ENCODE results near the gene MAP3K19.
"Not testable (repeated sequence)": the region's sequence is repeated elsewhere in the genome, so short reads cannot be mapped to it uniquely, and the experiment has no call there.

The MAP3K19 gene, protein sequence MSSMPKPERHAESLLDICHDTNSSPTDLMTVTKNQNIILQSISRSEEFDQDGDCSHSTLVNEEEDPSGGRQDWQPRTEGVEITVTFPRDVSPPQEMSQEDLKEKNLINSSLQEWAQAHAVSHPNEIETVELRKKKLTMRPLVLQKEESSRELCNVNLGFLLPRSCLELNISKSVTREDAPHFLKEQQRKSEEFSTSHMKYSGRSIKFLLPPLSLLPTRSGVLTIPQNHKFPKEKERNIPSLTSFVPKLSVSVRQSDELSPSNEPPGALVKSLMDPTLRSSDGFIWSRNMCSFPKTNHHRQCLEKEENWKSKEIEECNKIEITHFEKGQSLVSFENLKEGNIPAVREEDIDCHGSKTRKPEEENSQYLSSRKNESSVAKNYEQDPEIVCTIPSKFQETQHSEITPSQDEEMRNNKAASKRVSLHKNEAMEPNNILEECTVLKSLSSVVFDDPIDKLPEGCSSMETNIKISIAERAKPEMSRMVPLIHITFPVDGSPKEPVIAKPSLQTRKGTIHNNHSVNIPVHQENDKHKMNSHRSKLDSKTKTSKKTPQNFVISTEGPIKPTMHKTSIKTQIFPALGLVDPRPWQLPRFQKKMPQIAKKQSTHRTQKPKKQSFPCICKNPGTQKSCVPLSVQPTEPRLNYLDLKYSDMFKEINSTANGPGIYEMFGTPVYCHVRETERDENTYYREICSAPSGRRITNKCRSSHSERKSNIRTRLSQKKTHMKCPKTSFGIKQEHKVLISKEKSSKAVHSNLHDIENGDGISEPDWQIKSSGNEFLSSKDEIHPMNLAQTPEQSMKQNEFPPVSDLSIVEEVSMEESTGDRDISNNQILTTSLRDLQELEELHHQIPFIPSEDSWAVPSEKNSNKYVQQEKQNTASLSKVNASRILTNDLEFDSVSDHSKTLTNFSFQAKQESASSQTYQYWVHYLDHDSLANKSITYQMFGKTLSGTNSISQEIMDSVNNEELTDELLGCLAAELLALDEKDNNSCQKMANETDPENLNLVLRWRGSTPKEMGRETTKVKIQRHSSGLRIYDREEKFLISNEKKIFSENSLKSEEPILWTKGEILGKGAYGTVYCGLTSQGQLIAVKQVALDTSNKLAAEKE (N-terminal part only)

DNA sequence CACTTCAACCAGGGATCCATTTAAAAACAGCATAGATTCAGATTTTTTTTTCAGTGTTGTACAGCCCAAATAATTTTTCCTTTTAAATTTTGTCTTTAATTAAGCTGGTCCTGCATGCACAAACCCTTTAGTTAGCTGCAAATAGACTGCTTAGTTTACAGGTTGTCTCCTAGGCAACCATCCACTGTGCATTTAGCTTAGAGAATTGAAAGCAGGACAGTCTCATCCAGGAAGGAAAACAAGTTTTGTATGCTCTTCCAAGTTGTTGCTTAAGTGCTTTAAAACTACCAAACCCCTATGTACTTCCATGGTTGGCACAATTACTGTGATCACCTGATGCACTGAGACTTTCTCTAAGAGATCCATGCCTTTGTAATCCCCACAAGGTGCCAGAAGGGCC is at the start of gene MAP3K19:
TSS of gene MAP3K19 (minus strand) at position 148 of the 400 bp plus-strand sequence. CDS start 22,800 bp downstream, outside the sequence.
- no peaks in the 10 kb centered on the region for H3K9me3 ChIP-seq (ENCODE audit: low read length)
- H3K9ac ChIP-seq (ENCODE audit: low read length): no peak within 1 kb of the TSS
- H3K4me3 ChIP-seq (ENCODE audit: low read depth in 1 of 2, low read length in 2 of 2): no peak within 1 kb of the TSS
- H3K27ac ChIP-seq (ENCODE audit: low read depth, low read length): no peak within 1 kb of the TSS
- H3K27me3 ChIP-seq (ENCODE audit: control insufficient read depth in 1 of 2, insufficient read depth in 2 of 2, low read length in 2 of 2): no peaks in the 10 kb centered on the region
- no peaks in the 10 kb centered on the region for H3K4me1 ChIP-seq (ENCODE audit: insufficient read depth, low read length)
- no peaks in the 10 kb centered on the region for H3K36me3 ChIP-seq (ENCODE audit: insufficient read depth, low read length)

DNA sequence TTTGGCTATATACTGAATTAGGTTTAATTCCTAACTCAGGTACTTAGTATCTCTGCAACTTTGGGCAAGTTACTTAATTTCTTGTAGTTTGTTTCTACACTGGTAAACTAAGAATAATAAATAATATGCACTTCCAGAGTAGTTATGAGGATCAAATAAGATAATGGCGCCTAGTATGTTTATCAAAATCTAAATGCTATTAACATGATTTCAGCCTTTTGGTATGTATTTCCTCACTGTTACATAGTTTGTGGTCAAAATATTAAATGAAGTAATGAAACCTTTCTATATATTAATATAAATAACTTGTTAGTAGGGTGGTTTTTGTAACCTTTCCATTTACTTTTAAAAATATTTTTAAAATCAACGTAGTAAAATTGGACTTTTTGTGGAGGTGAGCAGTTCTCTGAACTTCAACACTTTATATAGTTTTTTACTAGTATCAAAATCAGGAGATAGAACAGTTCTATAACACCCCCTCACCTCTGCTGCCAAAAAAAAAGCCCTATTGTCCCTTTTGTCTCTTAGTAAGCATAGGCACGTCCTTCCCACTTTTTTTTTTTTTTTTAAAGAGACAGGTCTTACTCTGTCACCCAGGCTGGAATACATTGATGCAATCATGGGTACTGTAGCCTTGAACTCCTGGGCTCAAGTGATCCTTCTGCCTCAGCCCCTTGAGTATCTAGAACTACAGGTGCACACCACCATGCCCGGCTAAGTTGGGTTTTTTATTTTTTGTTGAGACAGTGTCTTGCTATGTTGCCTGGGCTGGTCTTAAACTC is 49.6 kb upstream of the MAP3K19 start:
- H3K27ac ChIP-seq (ENCODE audit: low read depth, low read length): no peak overlapping the region
- no peak overlapping the region for H3K4me3 ChIP-seq (ENCODE audit: low read depth in 1 of 2, low read length in 2 of 2)
- peaks cover 16% of the 10 kb centered on the region for H3K36me3 ChIP-seq (ENCODE audit: insufficient read depth, low read length)
- no peaks in the 10 kb centered on the region for H3K9me3 ChIP-seq (ENCODE audit: low read length)
- no peak overlapping the region for H3K9ac ChIP-seq (ENCODE audit: low read length)
- H3K27me3 ChIP-seq (ENCODE audit: control insufficient read depth in 1 of 2, insufficient read depth in 2 of 2, low read length in 2 of 2): no peaks in the 10 kb centered on the region
- peaks cover 9% of the 10 kb centered on the region for H3K4me1 ChIP-seq (ENCODE audit: insufficient read depth, low read length)

DNA sequence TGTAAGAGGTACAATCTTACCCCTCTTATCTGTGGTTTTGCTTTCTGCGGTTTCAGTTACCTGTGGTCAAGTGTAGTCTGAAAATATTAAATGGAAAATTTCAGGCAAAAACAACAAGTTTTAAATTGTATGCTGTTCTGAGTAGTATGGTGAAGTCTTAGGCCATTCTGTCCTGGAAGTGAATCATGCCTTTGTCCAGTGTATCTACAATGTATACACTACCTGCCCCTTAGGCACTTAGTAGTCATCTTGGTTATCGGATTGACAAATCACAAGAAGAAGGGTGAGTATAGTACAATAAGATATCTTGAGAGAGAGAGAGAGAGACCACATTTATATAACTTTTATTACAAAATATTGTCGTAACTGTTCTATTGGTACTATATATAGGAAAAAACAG is 48.3 kb upstream of the MAP3K19 start:
- no peak overlapping the region for H3K9ac ChIP-seq (ENCODE audit: low read length)
- peaks cover 9% of the 10 kb centered on the region for H3K4me1 ChIP-seq (ENCODE audit: insufficient read depth, low read length)
- H3K9me3 ChIP-seq (ENCODE audit: low read length): no peaks in the 10 kb centered on the region
- no peak overlapping the region for H3K27ac ChIP-seq (ENCODE audit: low read depth, low read length)
- peaks cover 16% of the 10 kb centered on the region for H3K36me3 ChIP-seq (ENCODE audit: insufficient read depth, low read length)
- H3K4me3 ChIP-seq (ENCODE audit: low read depth in 1 of 2, low read length in 2 of 2): no peak overlapping the region
- no peaks in the 10 kb centered on the region for H3K27me3 ChIP-seq (ENCODE audit: control insufficient read depth in 1 of 2, insufficient read depth in 2 of 2, low read length in 2 of 2)

DNA sequence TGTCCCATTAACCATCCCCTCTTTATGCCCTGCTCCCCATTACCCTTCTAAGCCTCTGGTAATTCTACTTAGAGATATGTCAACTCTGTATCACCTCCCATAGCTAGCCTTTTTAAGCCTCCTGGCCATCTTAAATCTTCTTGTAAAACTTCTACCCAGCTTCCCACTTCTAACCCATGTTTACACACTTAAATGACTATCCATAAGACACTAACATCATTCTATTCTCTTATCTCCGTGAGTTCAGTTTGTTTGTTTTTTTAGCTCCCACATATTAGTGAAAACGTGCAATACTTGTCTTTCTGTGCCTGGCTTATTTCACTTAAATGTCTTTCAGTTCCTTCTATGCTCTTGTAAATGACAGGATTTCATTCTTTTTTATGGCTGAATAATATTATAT is 47.3 kb upstream of the MAP3K19 start:
- no peaks in the 10 kb centered on the region for H3K9me3 ChIP-seq (ENCODE audit: low read length)

DNA sequence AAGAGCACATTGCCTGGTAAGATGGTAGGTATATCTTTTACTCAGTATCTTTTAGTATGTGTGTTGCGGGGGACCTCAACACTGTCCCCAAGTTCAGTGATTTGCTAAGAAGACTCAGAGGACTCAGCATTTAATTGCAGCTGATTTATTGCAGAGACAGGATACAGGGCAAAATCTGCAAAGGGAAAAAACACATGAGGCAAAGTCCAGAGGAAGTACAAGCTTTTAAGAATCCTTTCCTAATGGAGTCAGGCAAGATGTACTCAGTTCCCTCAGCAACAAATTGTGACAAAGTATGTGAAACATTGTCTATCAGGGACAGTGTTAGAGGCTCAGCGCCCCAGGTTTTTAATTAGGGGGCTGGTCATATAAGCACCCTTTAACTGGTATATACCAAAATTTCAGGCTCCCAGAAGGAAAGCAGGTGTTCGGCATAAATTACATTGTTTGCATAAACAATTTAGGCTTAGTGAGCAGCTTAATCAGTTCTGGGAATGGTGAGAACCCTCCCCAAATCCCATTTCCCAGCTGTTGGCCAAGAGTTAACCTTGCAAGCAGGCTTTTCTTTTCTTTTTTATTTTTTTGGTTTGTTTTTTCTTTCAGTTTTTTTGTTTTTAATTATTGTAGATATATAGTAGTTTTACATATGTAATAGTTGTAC is 46.6 kb upstream of the MAP3K19 start:
- Histone ChIP-seq H3K4me3 (ENCODE audit: low read depth in 1 of 2, low read length in 2 of 2) (no peak overlapping the region), H3K27ac (ENCODE audit: low read depth, low read length) (no peak overlapping the region), H3K9ac (ENCODE audit: low read length) (no peak overlapping the region), H3K36me3 (ENCODE audit: insufficient read depth, low read length) (peaks cover 16% of the 10 kb centered on the region), H3K9me3 (ENCODE audit: low read length) (no peaks in the 10 kb centered on the region), H3K4me1 (ENCODE audit: insufficient read depth, low read length) (no peaks in the 10 kb centered on the region), H3K27me3 (ENCODE audit: control insufficient read depth in 1 of 2, insufficient read depth in 2 of 2, low read length in 2 of 2) (no peaks in the 10 kb centered on the region)

More for the DNA sequence above, 47.3 kb upstream of the MAP3K19 start:
- Histone ChIP-seq H3K4me1 (ENCODE audit: insufficient read depth, low read length) (peaks cover 2% of the 10 kb centered on the region), H3K4me3 (ENCODE audit: low read depth in 1 of 2, low read length in 2 of 2) (no peak overlapping the region), H3K36me3 (ENCODE audit: insufficient read depth, low read length) (peaks cover 16% of the 10 kb centered on the region), H3K27ac (ENCODE audit: low read depth, low read length) (no peak overlapping the region), H3K9ac (ENCODE audit: low read length) (no peak overlapping the region), H3K27me3 (ENCODE audit: control insufficient read depth in 1 of 2, insufficient read depth in 2 of 2, low read length in 2 of 2) (no peaks in the 10 kb centered on the region)

DNA sequence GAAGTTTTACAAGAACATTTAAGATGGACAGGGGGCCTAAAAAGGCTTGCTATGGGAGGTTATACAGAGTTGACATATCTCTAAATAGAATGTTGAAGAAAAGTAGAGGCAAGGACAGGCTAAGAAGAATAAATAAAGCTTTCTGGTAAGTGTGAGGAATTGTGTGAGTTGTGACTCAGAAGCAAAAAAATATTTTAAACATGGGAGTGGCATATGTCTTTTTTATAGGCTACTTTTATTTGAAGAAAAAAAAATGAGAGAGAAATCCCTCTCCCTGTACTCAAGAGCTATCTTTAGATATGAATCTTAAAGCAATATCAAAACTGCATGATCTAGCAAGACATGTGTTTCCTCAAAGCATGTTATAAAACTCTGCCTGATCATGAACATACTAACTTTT is 45.9 kb upstream of the MAP3K19 start:
- Histone ChIP-seq H3K9me3 (ENCODE audit: low read length) (no peaks in the 10 kb centered on the region), H3K36me3 (ENCODE audit: insufficient read depth, low read length) (peaks cover 16% of the 10 kb centered on the region), H3K4me1 (ENCODE audit: insufficient read depth, low read length) (no peaks in the 10 kb centered on the region), H3K9ac (ENCODE audit: low read length) (no peak overlapping the region), H3K27me3 (ENCODE audit: control insufficient read depth in 1 of 2, insufficient read depth in 2 of 2, low read length in 2 of 2) (no peaks in the 10 kb centered on the region), H3K27ac (ENCODE audit: low read depth, low read length) (no peak overlapping the region), H3K4me3 (ENCODE audit: low read depth in 1 of 2, low read length in 2 of 2) (no peak overlapping the region)

DNA sequence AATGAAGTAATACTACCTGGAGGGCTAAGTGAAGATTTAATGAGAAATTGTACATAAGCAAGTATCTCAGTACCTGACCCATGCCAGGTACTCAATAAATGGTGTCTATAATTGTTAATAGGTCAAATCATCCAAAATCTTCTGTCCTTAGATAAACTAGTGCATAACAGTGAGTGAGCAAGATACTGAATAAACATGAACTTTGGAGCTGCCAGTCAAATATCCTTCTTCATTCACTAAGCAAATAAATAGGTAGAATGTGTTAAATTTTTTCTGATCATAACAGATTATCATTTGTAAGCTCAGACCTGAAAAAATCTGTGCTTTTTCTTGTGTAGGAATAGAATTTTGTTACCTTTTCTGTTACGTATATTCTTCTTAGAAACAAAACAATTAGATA is 44.4 kb upstream of the MAP3K19 start:
- Histone ChIP-seq H3K4me3 (ENCODE audit: low read depth in 1 of 2, low read length in 2 of 2) (no peak overlapping the region), H3K36me3 (ENCODE audit: insufficient read depth, low read length) (peaks cover 16% of the 10 kb centered on the region), H3K27ac (ENCODE audit: low read depth, low read length) (no peak overlapping the region), H3K27me3 (ENCODE audit: control insufficient read depth in 1 of 2, insufficient read depth in 2 of 2, low read length in 2 of 2) (no peaks in the 10 kb centered on the region), H3K4me1 (ENCODE audit: insufficient read depth, low read length) (no peaks in the 10 kb centered on the region), H3K9ac (ENCODE audit: low read length) (no peak overlapping the region), H3K9me3 (ENCODE audit: low read length) (no peaks in the 10 kb centered on the region)

DNA sequence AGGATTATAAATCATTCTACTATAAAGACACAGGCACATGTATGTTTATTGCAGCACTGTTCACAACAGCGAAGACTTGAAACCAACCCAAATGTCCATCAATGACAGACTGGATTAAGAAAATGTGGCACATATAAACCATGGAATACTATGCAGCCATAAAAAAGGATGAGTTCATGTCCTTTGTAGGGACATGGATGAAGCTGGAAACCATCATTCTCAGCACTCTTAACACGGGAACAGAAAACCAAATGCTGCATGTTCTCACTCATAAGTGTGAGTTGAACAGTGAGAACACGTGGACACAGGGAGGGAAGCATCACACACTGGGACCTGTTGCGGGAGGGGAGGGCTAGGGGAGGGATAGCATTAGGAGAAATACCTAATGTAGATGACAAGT is 42.4 kb upstream of the MAP3K19 start:
- H3K27me3 ChIP-seq (ENCODE audit: control insufficient read depth in 1 of 2, insufficient read depth in 2 of 2, low read length in 2 of 2); H3K4me3 ChIP-seq (ENCODE audit: low read depth in 1 of 2, low read length in 2 of 2); H3K9me3 ChIP-seq (ENCODE audit: low read length); H3K9ac ChIP-seq (ENCODE audit: low read length); H3K27ac ChIP-seq (ENCODE audit: low read depth, low read length); H3K4me1 ChIP-seq (ENCODE audit: insufficient read depth, low read length): not testable (repeated sequence)
- peaks cover 13% of the 10 kb centered on the region for H3K36me3 ChIP-seq (ENCODE audit: insufficient read depth, low read length)

DNA sequence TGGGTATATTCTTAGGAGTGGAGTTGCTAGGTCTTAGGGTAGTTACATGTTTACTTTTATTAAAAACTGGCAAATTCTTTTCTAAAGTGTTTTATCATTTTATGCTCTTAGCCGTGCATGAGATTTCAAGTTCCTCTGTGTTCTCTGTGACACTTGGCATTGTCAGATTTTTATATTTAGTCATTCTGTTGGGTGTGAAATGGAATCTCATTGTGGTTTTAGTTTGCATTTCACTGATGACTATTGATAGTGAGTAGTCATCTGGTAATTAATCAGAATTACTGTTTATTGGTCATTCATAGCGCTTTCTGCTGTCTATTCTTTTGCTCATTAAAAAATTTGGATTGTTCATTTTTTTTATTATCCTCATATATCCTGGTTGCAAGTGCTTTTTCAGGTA is 39.0 kb upstream of the MAP3K19 start:
- no peaks in the 10 kb centered on the region for H3K9me3 ChIP-seq (ENCODE audit: low read length)
- H3K36me3 ChIP-seq (ENCODE audit: insufficient read depth, low read length): no peaks in the 10 kb centered on the region
- H3K9ac ChIP-seq (ENCODE audit: low read length): no peak overlapping the region
- no peak overlapping the region for H3K27ac ChIP-seq (ENCODE audit: low read depth, low read length)
- no peaks in the 10 kb centered on the region for H3K4me1 ChIP-seq (ENCODE audit: insufficient read depth, low read length)
- no peak overlapping the region for H3K4me3 ChIP-seq (ENCODE audit: low read depth in 1 of 2, low read length in 2 of 2)
- no peaks in the 10 kb centered on the region for H3K27me3 ChIP-seq (ENCODE audit: control insufficient read depth in 1 of 2, insufficient read depth in 2 of 2, low read length in 2 of 2)

DNA sequence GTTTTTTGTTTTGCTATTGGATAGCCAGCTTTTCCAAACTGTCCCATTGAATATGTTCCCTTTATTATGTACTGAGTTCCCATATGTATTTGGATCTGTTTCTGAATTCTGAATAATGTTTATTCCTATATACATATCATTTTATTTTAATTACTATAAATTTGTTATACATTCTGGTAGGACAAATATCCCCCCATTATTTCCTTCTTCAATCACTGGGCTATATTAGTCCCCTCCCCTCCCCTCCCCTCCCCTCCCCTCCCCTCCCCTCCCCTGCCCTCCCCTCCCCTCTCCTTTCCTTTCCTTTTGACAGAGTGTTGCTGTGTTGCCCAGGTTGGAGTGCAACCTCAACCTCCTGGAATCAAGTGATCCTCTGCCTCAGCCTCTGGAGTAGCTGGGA is 31.2 kb upstream of the MAP3K19 start:
- Histone ChIP-seq H3K27ac (ENCODE audit: low read depth, low read length) (no peak overlapping the region), H3K9ac (ENCODE audit: low read length) (no peak overlapping the region), H3K27me3 (ENCODE audit: control insufficient read depth in 1 of 2, insufficient read depth in 2 of 2, low read length in 2 of 2) (no peaks in the 10 kb centered on the region), H3K9me3 (ENCODE audit: low read length) (no peaks in the 10 kb centered on the region), H3K4me1 (ENCODE audit: insufficient read depth, low read length) (peaks cover 8% of the 10 kb centered on the region), H3K36me3 (ENCODE audit: insufficient read depth, low read length) (no peaks in the 10 kb centered on the region), H3K4me3 (ENCODE audit: low read depth in 1 of 2, low read length in 2 of 2) (no peak overlapping the region)

All from muscle layer of colon (tissue), 2 donors.